Stimulated activated effector memory CD8-positive, alpha-beta T cell treated with anti-CD3 and anti-CD28 coated beads, Interleukin-12 subunit alpha, Interleukin-12 subunit beta, amount 100 ng/mL, for 72 hours (primary cell): ENCODE measurements around the gene SLC5A4.
A peak's percentile ranks its signal among the peaks of the same experiment; 100 is the strongest.
"Not testable (repeated sequence)": the region's sequence is repeated elsewhere in the genome, so short reads cannot be mapped to it uniquely, and the experiment has no call there.

Source experiments
- ATAC-seq: fragments of 150-1000 bp; cut with Tn5 transposase; 2 replicates; pipeline ENCODE4 v1.10.0; 2021
- DNase-seq, 2 donors: peaks; one replicate each; pipeline ENCODE4 v3.0.0; 2021 to 2022; ENCODE audit warnings: low spot score in 2 of 2
- H3K27ac Mint-ChIP-seq: one replicate; pipeline ENCODE4 v1.8.0; 2022; ENCODE audit warnings: mild to moderate bottlenecking, mixed read lengths
- H3K36me3 Mint-ChIP-seq: one replicate; pipeline ENCODE4 v1.8.0; 2022; ENCODE audit warnings: mild to moderate bottlenecking, mixed read lengths
- H3K4me1 Mint-ChIP-seq: one replicate; pipeline ENCODE4 v1.8.0; 2022; ENCODE audit warnings: mixed read lengths
- H3K4me3 Mint-ChIP-seq: one replicate; pipeline ENCODE4 v1.8.0; 2022; ENCODE audit warnings: mild to moderate bottlenecking, mixed read lengths
- H3K9me3 Mint-ChIP-seq: one replicate; pipeline ENCODE4 v1.8.0; 2022; ENCODE audit warnings: mixed read lengths

SLC5A4 gene

GRCh38 chr22:32255217-32255616, at the start of gene SLC5A4:
SLC5A4 (minus strand) TSS chr22:32255347; CDS start chr22:32255329, 18 bp downstream.
- H3K4me3 Mint-ChIP-seq: no peak within 1 kb of the TSS
- no peaks in the 10 kb centered on the region for H3K36me3 Mint-ChIP-seq
- peaks cover 10% of the 10 kb centered on the region for H3K4me1 Mint-ChIP-seq
- no peak within 1 kb of the TSS for H3K27ac Mint-ChIP-seq
- no peak for DNase-seq
- ATAC-seq: no peak
- no peaks in the 10 kb centered on the region for H3K9me3 Mint-ChIP-seq

GRCh38 chr22:32293921-32294320, 38.8 kb upstream of the SLC5A4 start:
- not testable (repeated sequence) for H3K9me3 Mint-ChIP-seq, DNase-seq, H3K4me1 Mint-ChIP-seq, ATAC-seq, H3K36me3 Mint-ChIP-seq, H3K27ac Mint-ChIP-seq, H3K4me3 Mint-ChIP-seq

GRCh38 chr22:32286290-32286840, 31.2 kb upstream of the SLC5A4 start:
- H3K4me1 Mint-ChIP-seq: no peaks in the 10 kb centered on the region
- H3K36me3 Mint-ChIP-seq: no peaks in the 10 kb centered on the region
- ATAC-seq (no peak), DNase-seq (no peak)
- H3K9me3 Mint-ChIP-seq: no peaks in the 10 kb centered on the region
- no peak overlapping the region for H3K4me3 Mint-ChIP-seq
- H3K27ac Mint-ChIP-seq: no peak overlapping the region

GRCh38 chr22:32281072-32281471, 25.9 kb upstream of the SLC5A4 start:
- no peak overlapping the region for H3K27ac Mint-ChIP-seq
- no peaks in the 10 kb centered on the region for H3K36me3 Mint-ChIP-seq
- no peaks in the 10 kb centered on the region for H3K9me3 Mint-ChIP-seq

DNA sequence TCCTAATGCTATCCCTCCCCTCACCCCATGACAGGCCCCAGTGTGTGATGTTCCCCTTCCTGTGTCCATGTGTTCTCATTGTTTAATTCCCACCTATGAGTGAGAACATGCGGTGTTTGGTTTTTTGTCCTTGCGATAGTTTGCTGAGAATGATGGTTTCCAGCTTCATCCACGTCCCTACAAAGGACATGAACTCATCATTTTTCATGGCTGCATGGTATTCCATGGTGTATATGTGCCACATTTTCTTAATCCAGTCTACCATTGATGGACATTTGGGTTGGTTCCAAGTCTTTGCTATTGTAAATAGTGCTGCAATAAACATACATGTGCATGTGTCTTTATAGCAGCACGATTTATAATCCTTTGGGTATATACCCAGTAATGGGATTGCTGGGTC, 20.2 kb upstream of the SLC5A4 start:
- not testable (repeated sequence) for H3K4me1 Mint-ChIP-seq, H3K27ac Mint-ChIP-seq, H3K9me3 Mint-ChIP-seq, ATAC-seq, DNase-seq, H3K4me3 Mint-ChIP-seq, H3K36me3 Mint-ChIP-seq

More at GRCh38 chr22:32281072-32281471, 25.9 kb upstream of the SLC5A4 start:
- H3K4me3 Mint-ChIP-seq: no peak overlapping the region
- no peak for ATAC-seq
- DNase-seq: no peak
- no peaks in the 10 kb centered on the region for H3K4me1 Mint-ChIP-seq

- H3K4me3 Mint-ChIP-seq: no peak overlapping the region
- H3K9me3 Mint-ChIP-seq: no peaks in the 10 kb centered on the region
- ATAC-seq (no peak), DNase-seq (no peak)
- no peak overlapping the region for H3K27ac Mint-ChIP-seq
- no peaks in the 10 kb centered on the region for H3K36me3 Mint-ChIP-seq
- H3K4me1 Mint-ChIP-seq: no peaks in the 10 kb centered on the region
Observed at GRCh38 chr22:32271389-32271788, 16.2 kb upstream of the SLC5A4 start.

GRCh38 chr22:32270641-32271369, 15.7 kb upstream of the SLC5A4 start:
- DNase-seq (no peak), ATAC-seq (peak; percentile 8)
- Mint-ChIP-seq H3K27ac (no peak overlapping the region), H3K36me3 (no peaks in the 10 kb centered on the region), H3K4me3 (no peak overlapping the region), H3K4me1 (peaks cover 4% of the 10 kb centered on the region), H3K9me3 (no peaks in the 10 kb centered on the region)

DNA sequence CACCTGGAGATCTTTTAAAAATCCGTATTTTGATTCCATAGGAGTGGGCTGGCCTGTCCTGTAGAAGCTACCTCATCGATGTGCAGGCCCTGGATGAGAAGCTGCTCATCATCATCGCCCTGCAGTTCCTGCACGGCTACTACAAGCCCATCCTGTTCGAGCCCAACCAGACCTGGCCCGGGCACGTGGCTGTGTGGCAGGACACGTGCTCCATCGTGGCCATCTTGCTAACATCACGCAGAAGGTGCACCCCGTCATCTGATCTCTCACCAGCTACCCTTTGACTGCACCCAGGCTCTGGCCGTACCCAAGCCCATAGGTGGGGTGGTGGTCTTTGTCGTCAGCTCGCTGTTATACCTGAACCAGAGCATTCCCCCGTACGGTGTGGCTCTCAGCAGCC, 14.2 kb upstream of the SLC5A4 start:
- Mint-ChIP-seq H3K36me3 (no peaks in the 10 kb centered on the region), H3K4me1 (peaks cover 7% of the 10 kb centered on the region), H3K9me3 (no peaks in the 10 kb centered on the region), H3K27ac (no peak overlapping the region), H3K4me3 (no peak overlapping the region)
- DNase-seq (no peak), ATAC-seq (no peak)

- no peaks in the 10 kb centered on the region for H3K9me3 Mint-ChIP-seq
- DNase-seq (no peak), ATAC-seq (no peak)
- no peak overlapping the region for H3K4me3 Mint-ChIP-seq
- no peaks in the 10 kb centered on the region for H3K36me3 Mint-ChIP-seq
- H3K27ac Mint-ChIP-seq: no peak overlapping the region
- peaks cover 7% of the 10 kb centered on the region for H3K4me1 Mint-ChIP-seq
Observed at GRCh38 chr22:32267011-32267410, 11.9 kb upstream of the SLC5A4 start.

- Mint-ChIP-seq H3K27ac (no peak overlapping the region), H3K9me3 (no peaks in the 10 kb centered on the region), H3K4me3 (no peak overlapping the region), H3K4me1 (peaks cover 7% of the 10 kb centered on the region), H3K36me3 (no peaks in the 10 kb centered on the region)
- ATAC-seq (peak; percentile 90), DNase-seq (peak; percentile 65 to 78)
Observed at GRCh38 chr22:32265882-32266767, 11.0 kb upstream of the SLC5A4 start.

DNA sequence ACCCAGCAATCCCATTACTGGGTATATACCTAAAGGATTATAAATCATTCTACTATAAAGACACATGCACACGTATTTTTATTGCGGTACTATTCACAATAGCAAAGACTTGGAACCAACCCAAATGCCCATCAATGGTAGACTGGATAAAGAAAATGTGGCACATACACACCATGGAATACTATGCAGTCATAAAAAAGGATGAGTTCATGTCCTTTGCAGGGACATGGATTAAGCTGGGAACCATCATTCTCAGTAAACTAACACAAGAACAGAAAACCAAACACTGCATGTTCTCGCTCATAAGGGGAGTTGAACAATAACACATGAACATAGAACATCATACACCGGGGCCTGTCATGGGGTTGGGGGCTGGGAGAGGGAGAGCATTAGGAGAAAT, 8.5 kb upstream of the SLC5A4 start:
- not testable (repeated sequence) for H3K9me3 Mint-ChIP-seq, H3K36me3 Mint-ChIP-seq, DNase-seq, H3K27ac Mint-ChIP-seq, H3K4me3 Mint-ChIP-seq, H3K4me1 Mint-ChIP-seq, ATAC-seq

DNA sequence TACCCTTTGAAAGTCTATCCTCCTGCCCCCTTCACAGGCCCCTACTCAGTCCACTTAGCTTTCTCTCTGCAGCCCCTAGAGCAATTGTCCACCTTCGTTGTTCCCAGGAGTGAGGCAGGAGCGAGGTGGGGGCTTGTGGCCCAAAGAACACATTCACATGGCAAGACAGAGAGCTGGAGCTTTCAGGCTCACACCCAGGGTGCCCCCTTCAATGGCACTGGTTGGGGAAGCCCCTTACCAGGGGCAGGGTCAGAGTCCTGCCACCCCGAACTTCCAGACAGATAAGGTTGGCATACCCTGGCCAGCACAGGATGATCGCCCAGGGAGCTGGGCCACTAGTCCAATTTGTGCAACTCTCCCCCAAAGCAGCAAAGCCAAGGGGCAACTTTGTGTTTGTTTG, 6.2 kb upstream of the SLC5A4 start:
- DNase-seq (no peak), ATAC-seq (no peak)
- Mint-ChIP-seq H3K36me3 (no peaks in the 10 kb centered on the region), H3K27ac (no peak overlapping the region), H3K4me1 (peaks cover 7% of the 10 kb centered on the region), H3K4me3 (no peak overlapping the region), H3K9me3 (no peaks in the 10 kb centered on the region)

DNA sequence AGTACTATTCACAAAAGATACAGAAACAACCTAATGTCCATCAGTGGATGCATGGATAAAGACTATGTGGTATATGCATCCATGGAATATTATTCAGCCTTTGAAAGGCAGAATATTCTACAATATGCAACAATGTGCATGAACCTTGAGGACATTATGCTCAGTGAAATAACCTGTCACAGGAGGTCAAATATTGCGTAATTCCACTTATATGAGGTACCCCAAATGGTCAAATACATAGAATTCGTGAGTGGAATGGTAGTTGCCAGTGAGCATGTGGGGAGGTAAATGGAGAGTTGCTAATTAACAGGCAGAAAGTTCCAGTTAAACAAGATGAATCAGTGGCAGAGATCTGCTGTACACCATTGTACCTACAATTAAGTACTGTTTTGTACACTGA, 3.6 kb upstream of the SLC5A4 start:
- Mint-ChIP-seq H3K36me3 (no peaks in the 10 kb centered on the region), H3K9me3 (no peaks in the 10 kb centered on the region), H3K27ac (no peak overlapping the region), H3K4me1 (peaks cover 10% of the 10 kb centered on the region), H3K4me3 (no peak overlapping the region)
- ATAC-seq (no peak), DNase-seq (no peak)

- H3K36me3 Mint-ChIP-seq: no peaks in the 10 kb centered on the region
- no peak for ATAC-seq
Observed at GRCh38 chr22:32255726-32256125, 579 bp upstream of the SLC5A4 start.

DNA sequence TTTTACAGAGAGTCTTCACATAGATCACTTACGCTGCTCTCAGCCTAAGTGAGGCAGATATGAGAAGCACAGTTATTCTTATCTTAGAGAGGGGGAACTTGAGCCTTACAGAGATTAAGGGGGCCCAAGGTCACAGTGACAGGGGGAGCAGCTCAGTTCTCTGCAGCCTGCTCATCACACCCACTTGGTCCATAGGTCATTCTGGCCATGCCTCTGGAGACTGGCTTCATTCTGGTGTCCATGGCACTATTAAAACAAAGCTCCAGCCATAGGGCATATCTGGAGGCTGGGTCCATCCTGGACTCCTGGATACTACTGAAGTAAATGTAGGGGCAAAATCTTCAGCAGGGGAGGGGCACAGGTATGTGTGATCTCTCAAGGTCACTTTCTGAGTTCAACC, 5.9 kb downstream of the SLC5A4 start:
- Mint-ChIP-seq H3K4me1 (no peaks in the 10 kb centered on the region), H3K9me3 (no peaks in the 10 kb centered on the region), H3K4me3 (no peak overlapping the region), H3K36me3 (no peaks in the 10 kb centered on the region), H3K27ac (no peak overlapping the region)
- no peak for ATAC-seq
- no peak for DNase-seq

More at GRCh38 chr22:32255726-32256125, 579 bp upstream of the SLC5A4 start:
- H3K4me1 Mint-ChIP-seq: peaks cover 10% of the 10 kb centered on the region
- H3K27ac Mint-ChIP-seq: no peak overlapping the region
- H3K9me3 Mint-ChIP-seq: no peaks in the 10 kb centered on the region
- no peak for DNase-seq
- no peak overlapping the region for H3K4me3 Mint-ChIP-seq

GRCh38 chr22:32248276-32248675, 6.9 kb downstream of the SLC5A4 start:
- DNase-seq: no peak
- Mint-ChIP-seq H3K4me3 (no peak overlapping the region), H3K27ac (no peak overlapping the region), H3K4me1 (no peaks in the 10 kb centered on the region), H3K9me3 (no peaks in the 10 kb centered on the region), H3K36me3 (no peaks in the 10 kb centered on the region)
- no peak for ATAC-seq
